Measurements from ENCODE around the gene KLHL22.
"Not testable (repeated sequence)": the region's sequence is repeated elsewhere in the genome, so short reads cannot be mapped to it uniquely, and the experiment has no call there.

The KLHL22 gene

GRCh38 chr22:20459152-20459542 lies 36.4 kb downstream of the KLHL22 start:
- no peaks in the 10 kb centered on the region for H3K9me3 ChIP-seq (ENCODE audit: control insufficient read depth, low read length)
- H3K4me3 ChIP-seq (ENCODE audit: low read length) = no peak overlapping the region
- H3K36me3 ChIP-seq (ENCODE audit: control insufficient read depth, insufficient read depth, low read length) = no peaks in the 10 kb centered on the region
- no peak overlapping the region for H3K9ac ChIP-seq (ENCODE audit: low read length)
- no peaks in the 10 kb centered on the region for H3K4me1 ChIP-seq (ENCODE audit: control insufficient read depth, insufficient read depth, low read length)
- no peaks in the 10 kb centered on the region for H3K27me3 ChIP-seq (ENCODE audit: control insufficient read depth, insufficient read depth, low read length)

- no peaks in the 10 kb centered on the region for H3K4me1 ChIP-seq (ENCODE audit: control insufficient read depth, insufficient read depth, low read length)
- H3K27me3 ChIP-seq (ENCODE audit: control insufficient read depth, insufficient read depth, low read length) = no peaks in the 10 kb centered on the region
- no peaks in the 10 kb centered on the region for H3K9me3 ChIP-seq (ENCODE audit: control insufficient read depth, low read length)
- no peak overlapping the region for H3K9ac ChIP-seq (ENCODE audit: low read length)
- no peak overlapping the region for H3K4me3 ChIP-seq (ENCODE audit: low read length)
- H3K36me3 ChIP-seq (ENCODE audit: control insufficient read depth, insufficient read depth, low read length) = no peaks in the 10 kb centered on the region
These were observed 37.0 kb downstream of the KLHL22 start for GRCh38 chr22:20458530-20459151.

- Histone ChIP-seq H3K4me3 (ENCODE audit: low read length) (no peak overlapping the region), H3K9ac (ENCODE audit: low read length) (no peak overlapping the region), H3K27me3 (ENCODE audit: control insufficient read depth, insufficient read depth, low read length) (no peaks in the 10 kb centered on the region), H3K9me3 (ENCODE audit: control insufficient read depth, low read length) (no peaks in the 10 kb centered on the region), H3K36me3 (ENCODE audit: control insufficient read depth, insufficient read depth, low read length) (no peaks in the 10 kb centered on the region), H3K4me1 (ENCODE audit: control insufficient read depth, insufficient read depth, low read length) (no peaks in the 10 kb centered on the region)
These were observed 37.9 kb downstream of the KLHL22 start for GRCh38 chr22:20457506-20458240.

- Histone ChIP-seq H3K36me3 (ENCODE audit: control insufficient read depth, insufficient read depth, low read length) (no peaks in the 10 kb centered on the region), H3K9ac (ENCODE audit: low read length) (no peak overlapping the region), H3K9me3 (ENCODE audit: control insufficient read depth, low read length) (no peaks in the 10 kb centered on the region), H3K27me3 (ENCODE audit: control insufficient read depth, insufficient read depth, low read length) (no peaks in the 10 kb centered on the region), H3K4me3 (ENCODE audit: low read length) (no peak overlapping the region), H3K4me1 (ENCODE audit: control insufficient read depth, insufficient read depth, low read length) (no peaks in the 10 kb centered on the region)
These were observed 38.9 kb downstream of the KLHL22 start for GRCh38 chr22:20456722-20457076.

GRCh38 chr22:20456064-20456721 lies 39.4 kb downstream of the KLHL22 start:
- Histone ChIP-seq H3K27me3 (ENCODE audit: control insufficient read depth, insufficient read depth, low read length) (no peaks in the 10 kb centered on the region), H3K36me3 (ENCODE audit: control insufficient read depth, insufficient read depth, low read length) (no peaks in the 10 kb centered on the region), H3K4me3 (ENCODE audit: low read length) (no peak overlapping the region), H3K9ac (ENCODE audit: low read length) (no peak overlapping the region), H3K9me3 (ENCODE audit: control insufficient read depth, low read length) (no peaks in the 10 kb centered on the region), H3K4me1 (ENCODE audit: control insufficient read depth, insufficient read depth, low read length) (no peaks in the 10 kb centered on the region)

GRCh38 chr22:20455709-20456063 lies 39.9 kb downstream of the KLHL22 start:
- H3K4me1 ChIP-seq (ENCODE audit: control insufficient read depth, insufficient read depth, low read length) = no peaks in the 10 kb centered on the region
- H3K4me3 ChIP-seq (ENCODE audit: low read length) = no peak overlapping the region
- H3K9ac ChIP-seq (ENCODE audit: low read length) = no peak overlapping the region
- no peaks in the 10 kb centered on the region for H3K27me3 ChIP-seq (ENCODE audit: control insufficient read depth, insufficient read depth, low read length)
- no peaks in the 10 kb centered on the region for H3K9me3 ChIP-seq (ENCODE audit: control insufficient read depth, low read length)
- no peaks in the 10 kb centered on the region for H3K36me3 ChIP-seq (ENCODE audit: control insufficient read depth, insufficient read depth, low read length)

GRCh38 chr22:20453222-20453621 lies 42.4 kb downstream of the KLHL22 start:
- H3K4me1 ChIP-seq (ENCODE audit: control insufficient read depth, insufficient read depth, low read length) = no peaks in the 10 kb centered on the region
- H3K27me3 ChIP-seq (ENCODE audit: control insufficient read depth, insufficient read depth, low read length) = no peaks in the 10 kb centered on the region
- H3K36me3 ChIP-seq (ENCODE audit: control insufficient read depth, insufficient read depth, low read length) = no peaks in the 10 kb centered on the region
- H3K9ac ChIP-seq (ENCODE audit: low read length) = no peak overlapping the region
- no peaks in the 10 kb centered on the region for H3K9me3 ChIP-seq (ENCODE audit: control insufficient read depth, low read length)
- no peak overlapping the region for H3K4me3 ChIP-seq (ENCODE audit: low read length)

GRCh38 chr22:20451920-20452319 lies 43.7 kb downstream of the KLHL22 start:
- Histone ChIP-seq H3K9ac (ENCODE audit: low read length) (no peak overlapping the region), H3K27me3 (ENCODE audit: control insufficient read depth, insufficient read depth, low read length) (no peaks in the 10 kb centered on the region), H3K9me3 (ENCODE audit: control insufficient read depth, low read length) (no peaks in the 10 kb centered on the region), H3K36me3 (ENCODE audit: control insufficient read depth, insufficient read depth, low read length) (no peaks in the 10 kb centered on the region), H3K4me3 (ENCODE audit: low read length) (no peak overlapping the region), H3K4me1 (ENCODE audit: control insufficient read depth, insufficient read depth, low read length) (no peaks in the 10 kb centered on the region)

- not testable (repeated sequence) for H3K9ac ChIP-seq (ENCODE audit: low read length); H3K9me3 ChIP-seq (ENCODE audit: control insufficient read depth, low read length); H3K4me1 ChIP-seq (ENCODE audit: control insufficient read depth, insufficient read depth, low read length); H3K36me3 ChIP-seq (ENCODE audit: control insufficient read depth, insufficient read depth, low read length); H3K4me3 ChIP-seq (ENCODE audit: low read length); H3K27me3 ChIP-seq (ENCODE audit: control insufficient read depth, insufficient read depth, low read length)
These were observed 44.3 kb downstream of the KLHL22 start for GRCh38 chr22:20451129-20451778.

GRCh38 chr22:20450551-20450906 lies 45.1 kb downstream of the KLHL22 start:
- Histone ChIP-seq H3K27me3 (ENCODE audit: control insufficient read depth, insufficient read depth, low read length) (no peaks in the 10 kb centered on the region), H3K36me3 (ENCODE audit: control insufficient read depth, insufficient read depth, low read length) (no peaks in the 10 kb centered on the region), H3K4me1 (ENCODE audit: control insufficient read depth, insufficient read depth, low read length) (no peaks in the 10 kb centered on the region), H3K9me3 (ENCODE audit: control insufficient read depth, low read length) (no peaks in the 10 kb centered on the region), H3K4me3 (ENCODE audit: low read length) (no peak overlapping the region), H3K9ac (ENCODE audit: low read length) (no peak overlapping the region)

- no peaks in the 10 kb centered on the region for H3K4me1 ChIP-seq (ENCODE audit: control insufficient read depth, insufficient read depth, low read length)
- H3K36me3 ChIP-seq (ENCODE audit: control insufficient read depth, insufficient read depth, low read length) = no peaks in the 10 kb centered on the region
- H3K9me3 ChIP-seq (ENCODE audit: control insufficient read depth, low read length) = no peaks in the 10 kb centered on the region
These were observed 45.6 kb downstream of the KLHL22 start for GRCh38 chr22:20449819-20450550.

GRCh38 chr22:20448630-20449029 lies 47.0 kb downstream of the KLHL22 start:
- Histone ChIP-seq H3K4me1 (ENCODE audit: control insufficient read depth, insufficient read depth, low read length) (no peaks in the 10 kb centered on the region), H3K36me3 (ENCODE audit: control insufficient read depth, insufficient read depth, low read length) (no peaks in the 10 kb centered on the region), H3K27me3 (ENCODE audit: control insufficient read depth, insufficient read depth, low read length) (no peaks in the 10 kb centered on the region), H3K4me3 (ENCODE audit: low read length) (no peak overlapping the region), H3K9me3 (ENCODE audit: control insufficient read depth, low read length) (no peaks in the 10 kb centered on the region), H3K9ac (ENCODE audit: low read length) (no peak overlapping the region)

More at GRCh38 chr22:20449819-20450550, 45.6 kb downstream of the KLHL22 start:
- H3K9ac ChIP-seq (ENCODE audit: low read length) = no peak overlapping the region
- no peak overlapping the region for H3K4me3 ChIP-seq (ENCODE audit: low read length)
- no peaks in the 10 kb centered on the region for H3K27me3 ChIP-seq (ENCODE audit: control insufficient read depth, insufficient read depth, low read length)

All from mucosa of stomach (tissue), 1 donor.